Measurements from ENCODE around the gene MRPL51. TPM values are rescaled to one million over a fixed set of nuclear protein-coding genes. Genes with fewer than 3 reads are reported as not detected.
"Not testable (repeated sequence)": the region's sequence is repeated elsewhere in the genome, so short reads cannot be mapped to it uniquely, and the experiment has no call there.

MRPL51 gene
- total and polyA plus RNA-seq, 5 donors: 180 to 233 (median 196) TPM

- H3K9me3 ChIP-seq (ENCODE audit: control insufficient read depth, low read length); H3K4me1 ChIP-seq (ENCODE audit: control insufficient read depth, insufficient read depth, low read length); H3K27ac ChIP-seq (ENCODE audit: low read length); intact Hi-C loops (cut with DNase I); H3K27me3 ChIP-seq (ENCODE audit: control insufficient read depth, insufficient read depth); H3K4me3 ChIP-seq (ENCODE audit: low read length): not testable (repeated sequence)
- DNase-seq: peak in 1 of 3 donors; percentile 44
- WGBS: 94% methylated on average over 37 of the region's 37 CpGs
- peak; percentile 40 to 61 for ATAC-seq
Observed at GRCh38 chr12:6477601-6478377, 15.3 kb downstream of the MRPL51 start.

DNA sequence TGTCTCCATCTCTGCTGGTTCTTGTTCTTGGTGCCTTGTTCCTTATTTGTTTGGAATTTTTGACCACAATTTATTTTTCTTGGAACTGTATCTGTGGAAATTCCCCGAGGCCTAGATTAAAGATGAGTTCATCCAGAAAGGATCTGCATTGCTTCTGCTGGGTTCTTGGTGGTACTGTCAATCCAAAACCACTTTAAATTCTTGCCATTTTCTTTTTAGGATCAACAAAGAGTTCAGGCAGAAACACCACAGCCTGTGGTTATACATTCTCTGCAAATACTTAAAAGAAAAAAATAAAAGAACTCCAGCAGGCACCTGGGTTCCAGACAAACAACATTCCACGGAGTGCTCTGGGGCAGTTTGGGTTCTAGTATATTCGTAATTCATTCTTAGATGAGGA, 16.6 kb downstream of the MRPL51 start:
- H3K27ac ChIP-seq (ENCODE audit: low read length): no peak overlapping the region
- 61% methylated on average over 3 of the region's 3 CpGs for WGBS
- H3K27me3 ChIP-seq (ENCODE audit: control insufficient read depth, insufficient read depth): no peaks in the 10 kb centered on the region
- no peaks in the 10 kb centered on the region for H3K9me3 ChIP-seq (ENCODE audit: control insufficient read depth, low read length)
- ATAC-seq (no peak), DNase-seq (no peak)
- H3K4me3 ChIP-seq (ENCODE audit: low read length): no peak overlapping the region
- intact Hi-C loops (cut with DNase I): no loop called here
- no peaks in the 10 kb centered on the region for H3K4me1 ChIP-seq (ENCODE audit: control insufficient read depth, insufficient read depth, low read length)

GRCh38 chr12:6475233-6475975, 17.7 kb downstream of the MRPL51 start:
- H3K4me1 ChIP-seq (ENCODE audit: control insufficient read depth, insufficient read depth, low read length); H3K9me3 ChIP-seq (ENCODE audit: control insufficient read depth, low read length); ATAC-seq; H3K27ac ChIP-seq (ENCODE audit: low read length); H3K4me3 ChIP-seq (ENCODE audit: low read length); H3K27me3 ChIP-seq (ENCODE audit: control insufficient read depth, insufficient read depth); intact Hi-C loops (cut with DNase I): not testable (repeated sequence)
- WGBS: 92% methylated on average over 46 of the region's 48 CpGs
- peak in 1 of 3 donors; percentile 55 for DNase-seq

DNA sequence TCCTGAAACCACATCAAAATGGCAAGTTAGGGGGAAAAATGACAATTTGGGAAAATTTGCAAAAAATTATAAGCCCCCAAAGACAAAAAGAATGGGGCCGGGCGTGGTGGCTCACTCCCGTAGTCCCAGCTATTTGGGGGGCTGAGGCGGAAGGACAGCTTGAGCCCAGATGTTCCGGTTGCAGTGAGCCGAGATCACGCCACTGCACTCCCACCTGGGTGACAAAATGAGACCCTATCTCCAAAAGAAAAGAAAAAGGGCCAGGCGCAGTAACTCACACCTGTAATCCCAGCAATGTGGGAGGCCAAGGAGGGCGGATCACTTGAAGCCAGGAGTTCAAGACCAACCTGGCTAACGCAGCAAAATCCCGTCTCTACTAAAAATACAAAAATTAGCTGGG, 20.6 kb downstream of the MRPL51 start:
- no peak overlapping the region for H3K27ac ChIP-seq (ENCODE audit: low read length)
- no peak overlapping the region for H3K4me3 ChIP-seq (ENCODE audit: low read length)
- ATAC-seq (no peak), DNase-seq (no peak)
- 90% methylated on average over 11 of the region's 11 CpGs for WGBS
- no peaks in the 10 kb centered on the region for H3K9me3 ChIP-seq (ENCODE audit: control insufficient read depth, low read length)
- no peaks in the 10 kb centered on the region for H3K27me3 ChIP-seq (ENCODE audit: control insufficient read depth, insufficient read depth)
- H3K4me1 ChIP-seq (ENCODE audit: control insufficient read depth, insufficient read depth, low read length): no peaks in the 10 kb centered on the region
- intact Hi-C loops (cut with DNase I): no loop called here

DNA sequence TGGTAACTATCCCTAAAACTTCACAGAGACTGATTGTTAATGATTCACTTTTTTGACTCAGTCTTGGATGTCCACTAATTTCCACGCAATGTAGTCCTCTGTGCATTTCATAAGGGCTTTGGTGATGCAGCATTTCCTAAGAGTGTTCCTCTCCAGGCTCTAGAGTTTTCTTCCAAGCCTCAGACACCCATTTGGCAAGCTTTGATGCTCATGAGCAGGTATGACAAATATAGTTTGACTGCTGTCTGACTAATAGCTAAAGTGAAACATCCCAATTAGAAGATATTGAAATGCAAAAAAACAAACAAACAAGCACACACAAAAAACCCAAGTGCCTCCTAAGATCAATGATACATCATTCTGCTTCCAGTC, 21.1 kb downstream of the MRPL51 start:
- DNase-seq (no peak), ATAC-seq (no peak)
- no peak overlapping the region for H3K27ac ChIP-seq (ENCODE audit: low read length)
- WGBS: 87% methylated on average over 1 of the region's 1 CpG
- no peaks in the 10 kb centered on the region for H3K27me3 ChIP-seq (ENCODE audit: control insufficient read depth, insufficient read depth)
- H3K9me3 ChIP-seq (ENCODE audit: control insufficient read depth, low read length): no peaks in the 10 kb centered on the region
- intact Hi-C loops (cut with DNase I): no loop called here
- H3K4me1 ChIP-seq (ENCODE audit: control insufficient read depth, insufficient read depth, low read length): no peaks in the 10 kb centered on the region
- H3K4me3 ChIP-seq (ENCODE audit: low read length): no peak overlapping the region

DNA sequence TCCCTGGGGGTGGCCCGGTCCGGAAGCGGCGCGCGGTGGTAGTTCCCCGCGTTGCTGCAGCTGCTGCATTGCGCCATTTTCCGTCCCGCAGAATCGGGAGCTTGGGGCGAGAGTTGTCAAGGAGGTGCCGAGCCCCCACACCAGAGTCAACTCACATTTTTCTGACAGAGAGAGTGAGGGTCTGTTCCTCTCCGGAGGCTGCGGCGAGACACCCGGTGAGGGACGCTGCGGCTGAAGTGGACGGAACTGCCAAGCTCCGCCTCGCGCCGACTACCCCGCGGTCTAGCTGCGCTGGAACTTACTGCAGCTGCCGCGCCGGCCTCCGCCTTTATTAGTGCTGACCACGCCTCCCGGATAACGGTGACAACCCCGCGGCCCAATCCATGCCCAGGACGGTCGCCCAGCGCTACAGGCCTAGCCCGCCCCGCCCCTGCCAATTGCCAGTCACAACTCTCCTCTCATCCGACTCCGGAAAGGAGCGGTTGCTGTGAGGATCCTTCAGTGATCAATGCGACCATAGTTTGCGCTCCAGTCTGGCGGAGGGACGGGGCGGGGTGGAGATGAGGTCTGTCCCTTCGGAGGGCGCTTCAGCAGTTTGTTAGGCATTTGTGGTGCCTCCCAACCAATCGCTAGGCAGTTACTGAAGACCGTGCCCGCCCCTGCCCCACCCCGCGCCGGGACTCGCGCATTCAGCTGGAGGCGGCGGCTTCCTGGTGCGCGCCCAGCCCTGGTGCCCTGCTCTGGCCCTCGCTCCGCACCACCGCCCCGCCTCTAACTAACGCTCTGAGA, 22.5 kb downstream of the MRPL51 start, which contains the start of gene VAMP1:
VAMP1 (minus strand) TSS at position 303 of the 789 bp plus-strand sequence; CDS start at position 157, 146 bp downstream.
- H3K27ac ChIP-seq (ENCODE audit: low read length): peak within 1 kb of the TSS; percentile 85
- ATAC-seq: peak; percentile 98
- H3K9me3 ChIP-seq (ENCODE audit: control insufficient read depth, low read length): no peaks in the 10 kb centered on the region
- DNase-seq: peak; percentile 98 to 99 (median 99)
- no peaks in the 10 kb centered on the region for H3K27me3 ChIP-seq (ENCODE audit: control insufficient read depth, insufficient read depth)
- intact Hi-C loops (cut with DNase I): no loop called here
- WGBS: under 1% methylated on average over 69 of the region's 69 CpGs
- peak within 1 kb of the TSS; percentile 86 for H3K4me3 ChIP-seq (ENCODE audit: low read length)
- H3K4me1 ChIP-seq (ENCODE audit: control insufficient read depth, insufficient read depth, low read length): no peaks in the 10 kb centered on the region

DNA sequence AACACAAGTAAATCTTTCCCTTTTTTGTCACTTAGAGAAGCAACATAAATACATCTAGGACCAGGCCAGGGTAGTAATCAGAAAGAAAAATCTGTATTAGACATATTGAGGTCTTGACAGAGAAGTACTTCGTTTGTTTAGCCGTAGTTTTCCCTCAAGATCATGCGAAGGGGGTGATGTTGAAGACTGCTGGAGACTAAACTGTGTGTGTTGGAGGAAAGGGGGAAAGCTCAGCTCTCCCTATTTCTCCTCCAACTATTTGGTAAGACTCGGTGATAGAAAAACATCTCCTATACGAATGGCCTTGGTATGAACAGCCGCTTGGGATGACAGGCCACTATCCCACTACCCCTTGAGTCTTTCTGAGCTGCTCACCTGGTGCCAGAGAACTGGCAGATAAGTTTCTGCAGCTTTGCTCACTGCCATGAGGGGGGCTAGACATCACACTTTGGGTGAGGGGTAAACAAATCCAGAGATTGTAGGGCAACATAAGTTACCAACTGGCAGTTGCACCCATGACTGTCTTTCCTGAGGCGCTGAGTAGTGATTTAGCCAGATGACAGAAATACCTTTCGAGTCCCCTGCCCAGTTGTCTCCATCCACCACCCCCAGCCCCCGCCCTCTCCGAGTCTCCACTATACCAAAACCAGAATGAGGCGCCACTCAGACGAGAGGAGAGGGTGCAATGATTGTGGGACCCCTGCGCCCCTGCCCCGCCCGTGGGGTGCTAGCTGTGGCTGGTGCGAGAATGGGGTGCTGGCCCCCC, 23.3 kb downstream of the MRPL51 start:
- DNase-seq: no peak
- no peak for ATAC-seq
- 19% methylated on average over 16 of the region's 16 CpGs for WGBS
- no peaks in the 10 kb centered on the region for H3K4me1 ChIP-seq (ENCODE audit: control insufficient read depth, insufficient read depth, low read length)
- intact Hi-C loops (cut with DNase I): loop anchor here (5.0 to 10.0 kb wide), 3 partner anchors 47 to 145 kb away; no protein-coding TSS in a partner anchor
- no peaks in the 10 kb centered on the region for H3K27me3 ChIP-seq (ENCODE audit: control insufficient read depth, insufficient read depth)
- no peaks in the 10 kb centered on the region for H3K9me3 ChIP-seq (ENCODE audit: control insufficient read depth, low read length)
- peak overlapping the region; percentile 85 for H3K27ac ChIP-seq (ENCODE audit: low read length)
- H3K4me3 ChIP-seq (ENCODE audit: low read length): peak overlapping the region; percentile 86

DNA sequence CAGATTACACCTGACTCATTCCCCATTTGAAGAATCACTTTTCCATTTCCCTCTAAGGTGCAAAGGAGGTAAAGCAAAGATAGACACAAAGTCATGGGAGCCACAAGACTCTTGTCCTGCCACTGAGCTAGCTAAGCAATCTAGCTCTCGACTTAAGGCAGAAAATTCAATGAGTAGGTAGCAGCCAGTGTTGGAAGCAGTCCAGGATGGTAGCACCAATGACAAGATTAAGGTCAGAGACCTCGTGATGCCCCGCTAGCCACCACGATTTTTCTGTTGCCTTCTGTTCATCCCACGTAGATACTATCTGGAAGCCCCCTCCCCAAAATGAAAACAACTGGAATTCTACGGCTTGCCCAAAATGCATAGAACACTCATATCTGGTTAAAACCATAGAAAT, 24.0 kb downstream of the MRPL51 start:
- Histone ChIP-seq H3K9me3 (ENCODE audit: control insufficient read depth, low read length) (no peaks in the 10 kb centered on the region), H3K27me3 (ENCODE audit: control insufficient read depth, insufficient read depth) (no peaks in the 10 kb centered on the region), H3K4me1 (ENCODE audit: control insufficient read depth, insufficient read depth, low read length) (no peaks in the 10 kb centered on the region), H3K27ac (ENCODE audit: low read length) (no peak overlapping the region), H3K4me3 (ENCODE audit: low read length) (peak overlapping the region; percentile 86)
- DNase-seq (no peak), ATAC-seq (no peak)
- 68% methylated on average over 6 of the region's 6 CpGs for WGBS
- intact Hi-C loops (cut with DNase I): loop anchor here (5.0 to 10.0 kb wide), 3 partner anchors 47 to 144 kb away; no protein-coding TSS in a partner anchor

- Histone ChIP-seq H3K27ac (ENCODE audit: low read length) (no peak overlapping the region), H3K9me3 (ENCODE audit: control insufficient read depth, low read length) (no peaks in the 10 kb centered on the region), H3K4me1 (ENCODE audit: control insufficient read depth, insufficient read depth, low read length) (no peaks in the 10 kb centered on the region), H3K27me3 (ENCODE audit: control insufficient read depth, insufficient read depth) (no peaks in the 10 kb centered on the region), H3K4me3 (ENCODE audit: low read length) (no peak overlapping the region)
- no peak for DNase-seq
- ATAC-seq: no peak
- intact Hi-C loops (cut with DNase I): loop anchor here (5.0 to 10.0 kb wide), 3 partner anchors 46 to 143 kb away; no protein-coding TSS in a partner anchor
Observed at GRCh38 chr12:6468283-6468575, 24.8 kb downstream of the MRPL51 start.

DNA sequence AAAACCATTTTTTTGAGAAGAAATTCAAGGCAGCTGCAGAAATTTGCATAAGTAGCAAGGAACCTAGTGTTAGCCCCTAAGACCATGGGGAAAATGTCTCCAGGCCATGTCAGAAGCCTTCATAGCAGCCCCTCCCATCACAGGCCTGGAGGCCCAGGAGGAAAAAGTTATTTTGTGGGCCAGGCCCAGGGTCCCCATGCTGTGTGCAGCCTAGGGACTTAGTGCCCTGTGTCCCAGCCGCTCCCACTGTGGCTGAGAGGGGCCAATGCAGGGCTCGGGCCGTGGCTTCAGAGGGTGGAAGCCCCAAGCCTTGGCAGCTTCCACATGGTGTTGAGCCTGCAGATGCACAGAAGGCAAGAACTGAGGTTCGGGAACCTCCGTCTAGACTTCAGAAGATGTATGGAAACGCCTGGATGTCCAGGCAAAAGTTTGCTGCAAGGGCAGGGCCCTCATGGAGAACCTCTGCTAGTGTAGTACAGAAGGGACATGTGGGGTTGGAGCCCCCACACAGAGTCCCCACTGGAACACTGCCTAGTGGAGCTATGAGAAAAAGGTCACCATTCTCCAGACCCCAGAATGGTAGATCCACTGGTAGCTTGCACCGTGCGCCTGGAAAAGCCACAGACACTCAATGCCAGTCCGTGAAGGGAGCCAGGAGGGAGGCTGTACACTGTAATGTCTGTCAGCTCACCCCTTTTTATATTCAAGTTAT, 25.3 kb downstream of the MRPL51 start:
- not testable (repeated sequence) for ATAC-seq; H3K27me3 ChIP-seq (ENCODE audit: control insufficient read depth, insufficient read depth); H3K4me3 ChIP-seq (ENCODE audit: low read length); H3K4me1 ChIP-seq (ENCODE audit: control insufficient read depth, insufficient read depth, low read length); H3K9me3 ChIP-seq (ENCODE audit: control insufficient read depth, low read length); H3K27ac ChIP-seq (ENCODE audit: low read length)
- WGBS: 96% methylated on average over 9 of the region's 9 CpGs
- intact Hi-C loops (cut with DNase I): loop anchor here (5.0 to 10.0 kb wide), 3 partner anchors 45 to 143 kb away; no protein-coding TSS in a partner anchor
- peak in 1 of 3 donors; percentile 51 for DNase-seq
